Measurements from ENCODE around the gene SUSD1. TPM values are rescaled to one million over a fixed set of nuclear protein-coding genes. Genes with fewer than 3 reads are reported as not detected.

SUSD1 gene
- total and polyA plus RNA-seq, 9 of the 15 experiments (the other 6 are each of a cell fraction or from before 2014, with no cell fraction given) = 10.9 to 44.4 (median 36.1) TPM

- TF ChIP-seq U2AF2 (optimal IDR thresholded peaks at IDR 0.05; ENCODE audit: low read depth, low read length) = no peak
- no peak for TF ChIP-seq THAP12 (CRISPR knock-in tag; IDR thresholded peaks at IDR 0.05)
These were observed 120.2 kb downstream of the SUSD1 start (continued) for GRCh38 chr9:112054916-112055315.

DNA sequence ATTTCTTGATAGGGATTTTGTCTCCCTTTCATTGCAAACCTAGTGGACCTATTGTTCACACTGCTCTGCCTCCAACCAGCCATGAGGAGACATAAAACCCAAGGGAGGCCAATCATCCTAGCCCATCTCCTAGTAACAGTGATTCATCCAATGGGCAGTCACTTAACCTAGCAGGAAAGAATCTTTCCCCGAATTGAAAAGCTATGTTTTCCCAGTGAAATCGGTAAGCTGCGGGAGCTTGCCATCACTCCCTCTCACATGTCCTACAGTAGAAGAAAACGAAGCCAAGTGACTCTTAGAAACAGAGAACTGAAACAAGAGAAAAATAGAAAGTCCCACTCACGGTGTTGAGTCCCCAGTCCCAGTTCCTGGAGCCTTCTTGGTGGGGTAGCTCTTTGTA lies 123.3 kb downstream of the SUSD1 start:
- Histone ChIP-seq H3K27me3 (ENCODE audit: control insufficient read depth in 2 of 2, insufficient read depth in 2 of 2, low read length in 2 of 2) (no peaks in the 10 kb centered on the region), H3K9me1 (ENCODE audit: control insufficient read depth, insufficient read depth, low read length) (no peaks in the 10 kb centered on the region), H3K36me3 (ENCODE audit: control insufficient read depth, insufficient read depth, low read length) (peaks cover 86% of the 10 kb centered on the region), H3K27ac (ENCODE audit: extremely low read depth, low read depth, low read length) (no peak overlapping the region), H3K9ac (ENCODE audit: insufficient read depth in 1 of 2, low read depth in 2 of 2, low read length in 2 of 2) (no peak overlapping the region), H3K4me3 (no peak overlapping the region), H3K4me1 (replicated peaks in 1 of 2; ENCODE audit: control insufficient read depth in 2 of 2, insufficient read depth in 2 of 2, low read length in 2 of 2) (no peaks in the 10 kb centered on the region; a peak in 1 of 5 replicates), H3K9me3 (replicated peaks; ENCODE audit: control insufficient read depth, insufficient read depth, low read depth, low read length) (no peaks in the 10 kb centered on the region), H3K4me2 (ENCODE audit: insufficient read depth, low read length) (no peak overlapping the region), H2AFZ (ENCODE audit: low read depth, low read length) (no peak overlapping the region), H3K79me2 (ENCODE audit: control insufficient read depth, insufficient read depth, low read length) (no peaks in the 10 kb centered on the region), H4K20me1 (replicated peaks; ENCODE audit: control insufficient read depth, insufficient read depth, low read length) (no peaks in the 10 kb centered on the region)
- TF ChIP-seq, protein P1, sequence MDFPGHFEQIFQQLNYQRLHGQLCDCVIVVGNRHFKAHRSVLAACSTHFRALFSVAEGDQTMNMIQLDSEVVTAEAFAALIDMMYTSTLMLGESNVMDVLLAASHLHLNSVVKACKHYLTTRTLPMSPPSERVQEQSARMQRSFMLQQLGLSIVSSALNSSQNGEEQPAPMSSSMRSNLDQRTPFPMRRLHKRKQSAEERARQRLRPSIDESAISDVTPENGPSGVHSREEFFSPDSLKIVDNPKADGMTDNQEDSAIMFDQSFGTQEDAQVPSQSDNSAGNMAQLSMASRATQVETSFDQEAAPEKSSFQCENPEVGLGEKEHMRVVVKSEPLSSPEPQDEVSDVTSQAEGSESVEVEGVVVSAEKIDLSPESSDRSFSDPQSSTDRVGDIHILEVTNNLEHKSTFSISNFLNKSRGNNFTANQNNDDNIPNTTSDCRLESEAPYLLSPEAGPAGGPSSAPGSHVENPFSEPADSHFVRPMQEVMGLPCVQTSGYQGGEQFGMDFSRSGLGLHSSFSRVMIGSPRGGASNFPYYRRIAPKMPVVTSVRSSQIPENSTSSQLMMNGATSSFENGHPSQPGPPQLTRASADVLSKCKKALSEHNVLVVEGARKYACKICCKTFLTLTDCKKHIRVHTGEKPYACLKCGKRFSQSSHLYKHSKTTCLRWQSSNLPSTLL (IDR thresholded peaks at IDR 0.05) = no peak
- TF ChIP-seq ZNF764 (CRISPR knock-in tag; IDR thresholded peaks at IDR 0.05; ENCODE audit: low read depth) = no peak
- TF ChIP-seq RFX7 (CRISPR knock-in tag; IDR thresholded peaks at IDR 0.05) = no peak
- no peak for TF ChIP-seq ZNF316 (IDR thresholded peaks at IDR 0.05)
- WGBS (ENCODE audit: insufficient coverage, low coverage, missing lambda C conversion rate) = 93% methylated on average over 5 of the region's 5 CpGs
- ChIA-PET CTCF (ENCODE audit: low intra/inter-chr PET ratio) (no interaction called here), POLR2A (interaction anchor here (0.7 to 2.0 kb wide), 5 partner anchors 8 to 17 kb away, joined by 3 to 8 read pairs (median 3); no protein-coding TSS in a partner anchor)
- BruUV-seq (replicated peaks) = no TSS peak
- intact Hi-C loops (cut with micrococcal nuclease) (no loop called here), in situ Hi-C loops (cut with MboI) (no loop called here)
- no peak for DNase-seq (ENCODE audit: extremely low read depth in 1 of 4, low spot score in 3 of 4)
- no peak for FAIRE-seq
- ATAC-seq = no peak

Data from K562 (cell line).